HL-60/S4 treated with retinoic acid at 250 ng/mL for 4 days and 3 days (cell line): Measurements from ENCODE around the gene OR51T1.
"Not testable (repeated sequence)": the region's sequence is repeated elsewhere in the genome, so short reads cannot be mapped to it uniquely, and the experiment has no call there.

Experiments
- in situ Hi-C: fragments of 300-500 bp; cut with MboI; formaldehyde crosslinking; loops from 2 replicates; pipeline ENCODE4 v1.7.0; 2022; ENCODE audit warnings: low sequenced_read_pairs

Gene OR51T1

DNA sequence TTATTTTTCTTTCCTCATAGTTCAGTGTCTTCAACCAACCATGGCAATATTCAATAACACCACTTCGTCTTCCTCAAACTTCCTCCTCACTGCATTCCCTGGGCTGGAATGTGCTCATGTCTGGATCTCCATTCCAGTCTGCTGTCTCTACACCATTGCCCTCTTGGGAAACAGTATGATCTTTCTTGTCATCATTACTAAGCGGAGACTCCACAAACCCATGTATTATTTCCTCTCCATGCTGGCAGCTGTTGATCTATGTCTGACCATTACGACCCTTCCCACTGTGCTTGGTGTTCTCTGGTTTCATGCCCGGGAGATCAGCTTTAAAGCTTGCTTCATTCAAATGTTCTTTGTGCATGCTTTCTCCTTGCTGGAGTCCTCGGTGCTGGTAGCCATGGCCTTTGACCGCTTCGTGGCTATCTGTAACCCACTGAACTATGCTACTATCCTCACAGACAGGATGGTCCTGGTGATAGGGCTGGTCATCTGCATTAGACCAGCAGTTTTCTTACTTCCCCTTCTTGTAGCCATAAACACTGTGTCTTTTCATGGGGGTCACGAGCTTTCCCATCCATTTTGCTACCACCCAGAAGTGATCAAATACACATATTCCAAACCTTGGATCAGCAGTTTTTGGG is at the start of gene OR51T1:
Gene OR51T1, plus strand, starts transcription at position 41 of the 641 bp plus-strand sequence. Its CDS starts 0 bp downstream, at position 41.
- in situ Hi-C loops = no loop called here

DNA sequence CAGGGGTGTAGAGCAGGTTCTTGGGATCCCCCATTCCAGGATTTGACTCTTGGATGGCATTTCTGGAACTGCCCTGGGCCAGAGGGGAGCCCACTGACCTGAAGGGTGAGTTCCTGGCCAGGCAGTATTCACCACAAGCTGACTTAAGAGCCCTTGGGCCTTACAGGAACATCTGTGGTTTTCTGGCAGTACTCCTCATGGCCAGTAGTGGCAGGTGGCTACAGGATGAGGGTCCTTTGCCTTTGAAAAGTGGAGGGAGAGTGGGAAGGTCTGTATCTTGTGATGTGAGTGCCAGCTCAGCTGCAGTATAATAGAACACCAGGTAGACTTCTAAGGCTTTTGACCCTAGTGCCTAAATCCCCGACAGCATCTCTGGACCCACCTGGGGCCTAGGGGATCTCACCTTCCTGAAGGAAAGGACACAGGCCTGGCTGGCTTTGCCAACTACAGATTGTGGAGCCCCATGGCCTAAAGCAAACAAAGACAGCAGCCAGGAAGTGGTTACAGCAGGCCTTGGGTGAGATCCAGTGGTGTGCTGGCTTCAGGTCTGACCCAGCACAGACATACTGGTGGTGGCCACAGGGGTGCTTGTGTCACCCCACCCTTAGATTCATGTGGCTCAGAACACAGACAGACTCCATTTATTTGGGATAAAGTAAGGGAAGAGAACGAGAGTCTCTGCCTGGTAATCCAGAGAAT is 41.7 kb upstream of the OR51T1 start:
- in situ Hi-C loops = no loop called here

DNA sequence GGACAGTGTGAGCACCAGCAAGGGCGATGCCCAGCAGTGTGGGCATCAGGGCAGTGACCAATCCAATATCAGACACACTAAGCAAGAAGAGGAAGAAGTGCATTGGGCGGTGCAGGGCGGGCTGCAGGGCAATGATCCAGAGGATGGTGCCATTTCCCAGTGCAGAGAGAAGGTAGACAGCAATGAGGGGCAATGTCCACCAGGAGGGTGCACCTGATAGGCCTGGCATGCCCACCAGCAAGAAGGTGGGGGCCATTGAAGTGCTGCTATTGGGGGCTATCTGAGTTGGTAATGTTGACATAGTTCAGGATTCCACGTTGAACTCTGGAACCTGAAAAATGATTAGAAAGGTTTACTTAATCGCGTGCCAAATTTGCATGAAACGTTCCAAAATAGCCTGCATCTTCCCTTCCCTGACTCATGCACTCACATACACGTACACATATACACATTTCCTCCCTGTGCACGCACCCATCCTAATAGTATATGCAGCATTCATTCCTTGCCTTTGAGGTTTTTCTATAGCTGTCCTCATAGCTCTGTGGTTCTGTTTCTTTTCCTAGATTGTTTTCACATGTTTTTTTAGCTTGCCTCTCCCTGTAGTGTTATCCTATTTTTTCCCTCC is 32.7 kb upstream of the OR51T1 start, which contains the start of gene OR51S1:
Gene OR51S1, minus strand, starts transcription at position 301 of the 625 bp plus-strand sequence. Its CDS starts 0 bp downstream, at position 301.
- in situ Hi-C loops = no loop called here

GRCh38 chr11:4851033-4851432 is 30.7 kb upstream of the OR51T1 start:
- in situ Hi-C loops = no loop called here

DNA sequence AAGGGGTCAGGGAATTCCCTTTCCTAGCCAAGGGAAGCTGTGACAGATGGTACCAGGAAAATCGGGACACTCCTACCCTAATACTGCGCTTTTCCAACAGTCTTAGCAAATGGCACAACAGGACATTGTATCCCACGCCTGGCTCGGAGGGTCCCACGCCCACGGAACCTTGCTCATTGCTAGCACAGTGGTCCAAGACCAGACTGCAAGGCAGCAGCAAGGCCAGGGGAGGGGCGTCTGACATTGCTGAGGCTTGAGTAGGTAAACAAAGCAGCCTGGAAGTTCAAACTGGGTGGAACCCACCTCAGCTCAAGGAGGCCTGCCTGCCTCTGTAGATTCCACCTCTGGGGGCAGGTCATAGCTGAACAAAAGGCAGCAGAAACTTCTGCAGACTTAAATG is 27.4 kb upstream of the OR51T1 start:
- in situ Hi-C loops = not testable (repeated sequence)

GRCh38 chr11:4862447-4863236 is 19.1 kb upstream of the OR51T1 start:
- in situ Hi-C loops = no loop called here

DNA sequence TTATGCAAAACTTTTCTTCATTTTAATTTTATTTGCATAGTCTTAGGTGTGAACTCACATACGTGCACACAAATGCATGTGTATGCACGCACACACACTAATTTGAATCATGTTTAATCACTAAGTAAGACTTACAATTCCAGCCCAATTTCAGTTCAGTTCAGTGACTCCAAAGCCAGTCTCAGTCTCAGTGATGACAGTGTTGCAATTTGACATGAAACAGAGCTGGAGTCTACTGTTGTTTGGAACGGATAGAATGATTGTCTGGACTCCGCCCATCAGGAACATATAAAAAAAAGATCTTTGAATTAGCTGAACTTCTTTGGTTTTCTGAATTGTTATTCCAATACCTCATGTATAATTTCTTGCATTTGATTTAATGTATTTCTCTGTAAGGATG is 17.8 kb upstream of the OR51T1 start:
- in situ Hi-C loops = no loop called here

GRCh38 chr11:4865855-4866254 is 15.8 kb upstream of the OR51T1 start:
- in situ Hi-C loops = no loop called here

DNA sequence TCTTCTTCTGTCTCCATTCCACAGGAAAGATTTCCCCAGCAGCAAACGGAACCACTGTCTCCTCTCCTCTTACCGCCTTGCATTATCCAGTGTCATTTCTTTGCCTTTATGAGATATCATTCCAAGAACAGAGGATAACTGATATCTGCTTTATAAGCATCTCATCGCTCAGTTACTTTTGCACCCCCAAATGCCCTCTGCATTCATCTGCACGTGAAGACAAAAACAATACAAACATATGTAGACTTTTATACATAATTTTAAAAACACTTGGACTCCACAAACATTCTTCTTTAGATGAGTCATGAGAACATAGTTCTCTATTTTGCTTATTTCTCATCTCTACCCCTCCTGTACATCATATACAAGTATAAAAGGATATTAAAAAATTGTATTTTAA is 512 bp upstream of the OR51T1 start:
- in situ Hi-C loops = no loop called here

- in situ Hi-C loops = no loop called here
These were observed 843 bp downstream of the OR51T1 start for GRCh38 chr11:4882543-4882942.

DNA sequence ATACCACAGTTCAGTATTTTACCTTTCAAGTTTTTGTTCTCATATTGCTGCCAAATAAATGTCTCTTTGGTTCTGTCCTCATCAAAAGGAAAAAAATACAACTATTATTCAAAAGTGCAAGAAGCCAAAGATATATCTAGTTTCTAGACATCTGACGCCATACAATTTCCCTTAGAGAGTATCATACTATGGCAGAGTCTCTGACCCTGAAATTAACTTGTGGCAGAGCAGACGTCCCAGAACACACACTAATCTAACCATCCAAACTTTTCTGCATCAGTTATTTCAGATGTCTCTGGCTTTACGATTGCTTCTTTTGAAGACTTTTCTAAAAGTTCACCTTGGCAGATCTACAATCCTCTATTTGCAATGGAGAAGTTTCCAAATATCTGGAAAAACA is 2.7 kb downstream of the OR51T1 start:
- in situ Hi-C loops = no loop called here

GRCh38 chr11:4886186-4886585 is 4.5 kb downstream of the OR51T1 start:
- in situ Hi-C loops = no loop called here

GRCh38 chr11:4887591-4887990 is 5.9 kb downstream of the OR51T1 start:
- in situ Hi-C loops = no loop called here

DNA sequence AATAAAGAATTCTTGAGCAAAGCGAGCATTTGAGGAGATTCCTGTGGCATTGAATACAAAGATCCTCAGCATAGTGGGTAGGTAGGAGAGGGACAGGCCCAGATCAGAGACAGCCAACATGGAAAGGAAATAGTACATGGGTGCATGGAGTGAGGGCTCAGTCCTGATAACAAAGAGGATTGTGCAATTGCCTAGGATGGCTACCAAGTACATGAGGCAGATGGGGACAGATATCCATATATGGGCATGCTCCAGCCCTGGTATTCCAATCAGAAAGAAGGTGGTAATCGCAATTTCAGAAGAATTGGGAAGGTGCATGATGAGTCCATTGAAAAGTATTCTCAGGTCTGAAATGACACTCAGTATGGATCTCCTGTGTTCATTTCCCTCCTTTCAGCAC is 8.6 kb downstream of the OR51T1 start:
- in situ Hi-C loops = no loop called here

GRCh38 chr11:4891996-4892640 is 10.4 kb downstream of the OR51T1 start:
- in situ Hi-C loops = no loop called here

DNA sequence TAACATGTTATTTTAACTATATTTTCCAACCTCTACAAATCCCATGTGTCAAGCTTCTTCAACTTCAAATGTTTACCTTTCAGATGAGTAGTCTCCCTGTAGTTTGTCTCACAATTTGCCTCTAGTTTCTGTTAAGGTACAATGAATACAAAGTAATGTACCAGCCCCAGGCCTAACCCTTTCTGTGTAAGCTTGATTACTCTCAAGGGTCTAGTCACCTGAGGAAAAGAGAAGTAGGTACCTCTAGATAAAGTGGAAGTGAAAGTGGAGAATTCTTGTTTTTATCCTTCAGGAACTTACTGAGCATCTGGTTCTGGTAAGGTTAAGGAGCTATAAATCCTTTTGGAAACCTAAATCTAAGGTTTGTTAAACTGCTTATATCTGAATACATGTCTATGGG is 21.8 kb downstream of the OR51T1 start, which contains the start of gene OR51A7:
Gene OR51A7, plus strand, starts transcription at position 300 of the 400 bp plus-strand sequence. CDS start 3,587 bp downstream, outside the sequence.
- in situ Hi-C loops = no loop called here

- in situ Hi-C loops = no loop called here
These were observed 34.9 kb downstream of the OR51T1 start for GRCh38 chr11:4916581-4916980.

GRCh38 chr11:4919250-4919649 is 37.5 kb downstream of the OR51T1 start, which contains the start of gene OR51G2:
Gene OR51G2, minus strand, starts transcription at chr11:4919350. Its CDS starts 3,687 bp downstream, at chr11:4915663.
- in situ Hi-C loops = no loop called here

DNA sequence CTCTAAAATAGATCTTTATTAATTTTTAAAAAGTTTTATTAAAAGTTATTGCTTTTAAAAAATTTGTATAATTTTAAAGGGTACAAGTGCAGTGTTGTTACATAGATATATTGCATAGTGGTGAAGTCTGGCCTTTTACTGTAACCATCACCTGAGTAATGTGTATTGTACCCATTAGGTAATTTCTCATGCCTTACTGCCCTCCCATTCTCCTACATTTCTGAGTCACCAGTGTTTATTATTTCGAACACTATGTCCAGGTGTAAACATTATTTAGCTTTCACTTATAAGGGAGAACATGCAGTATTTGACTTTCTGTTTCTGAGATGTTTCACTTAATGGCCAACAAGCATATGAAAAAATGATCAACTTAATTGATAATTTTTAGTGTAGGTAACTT is 40.1 kb downstream of the OR51T1 start:
- in situ Hi-C loops = no loop called here

DNA sequence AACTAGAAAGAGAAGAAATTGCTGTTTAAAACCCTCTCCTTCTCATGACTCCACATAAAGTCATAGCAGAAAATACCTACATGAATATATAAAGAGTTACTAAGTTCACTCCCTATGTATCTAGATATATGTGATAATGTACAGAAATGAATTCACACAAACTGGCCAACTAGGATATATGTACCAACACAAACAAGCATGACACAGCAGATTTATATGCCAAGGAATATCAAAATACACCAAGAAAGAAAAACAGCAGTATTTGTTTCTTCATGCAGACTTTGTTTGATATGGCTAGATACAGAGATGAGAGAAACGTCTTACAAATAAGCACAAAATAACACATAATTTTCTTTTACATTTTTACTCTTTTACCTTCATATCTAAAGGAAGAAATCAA is 40.6 kb downstream of the OR51T1 start:
- in situ Hi-C loops = no loop called here

- in situ Hi-C loops = no loop called here
These were observed 42.5 kb downstream of the OR51T1 start, which contains the start of gene OR51G1 for GRCh38 chr11:4924239-4924638. Gene OR51G1, minus strand, starts transcription at chr11:4924339. Its CDS starts 0 bp downstream, at chr11:4924339.
